Stomach (tissue), 9 donors: ENCODE data around the gene RRH. TPM values are rescaled to one million over a fixed set of nuclear protein-coding genes. Genes with fewer than 3 reads are reported as not detected.

Source experiments
- DNase-seq, 2 donors: peaks; one replicate each; pipeline versions ENCODE4 v3.0.0 to v3.0.0-alpha.2; 2013 to 2019
- H3K27ac ChIP-seq, 5 donors: fragments of 200-600 bp in 4 of 5; sonication (generic) in 4 of 5; one replicate each; pipeline ENCODE4 v1.5.1; 2013 to 2019; ENCODE audit warnings: mild to moderate bottlenecking in 1 of 5, moderate library complexity in 1 of 5
- H3K27me3 ChIP-seq, 3 donors: fragments of 200-600 bp; sonication (generic); one replicate each; pipeline ENCODE4 v1.5.1; 2017 to 2019; ENCODE audit warnings: mixed run types in 1 of 3
- H3K36me3 ChIP-seq, 4 donors: fragments of 200-600 bp; sonication (generic); 1 replicate in 3 of 4; 2 replicates in 1 of 4; pipeline ENCODE4 v1.5.1; 2016 to 2019
- H3K4me1 ChIP-seq, 4 donors: fragments of 200-600 bp; sonication (generic); one replicate each; pipeline ENCODE4 v1.5.1; 2016 to 2019
- H3K4me3 ChIP-seq, 4 donors: fragments of 200-600 bp; sonication (generic) in 3 of 4; one replicate each; pipeline ENCODE4 v1.5.1; 2016 to 2019; ENCODE audit warnings: mild to moderate bottlenecking in 1 of 4
- H3K9me3 ChIP-seq, 4 donors: fragments of 200-600 bp; sonication (generic); one replicate each; pipeline ENCODE4 v1.5.1; 2016 to 2019
- EP300 ChIP-seq: sonication (generic); formaldehyde crosslinking; IDR thresholded peaks from one replicate; pipeline ENCODE4 v1.6.1; 2017; ENCODE audit warnings: antibody characterized with exemption
- POLR2A ChIP-seq, 4 donors: fragments of 450-650 bp; IDR thresholded peaks; one replicate each; pipeline ENCODE4 v1.6.1; 2016; ENCODE audit warnings: antibody characterized with exemption in 4 of 4, control low read depth in 2 of 4, mild to moderate bottlenecking in 1 of 4, moderate library complexity in 1 of 4
- POLR2AphosphoS5 ChIP-seq, 3 donors: sonication (generic); formaldehyde crosslinking; IDR thresholded peaks; one replicate each; pipeline ENCODE4 v1.6.1; 2016; ENCODE audit warnings: antibody characterized with exemption in 3 of 3
- WGBS, 5 donors: extraction: QIAGEN DNeasy Blood & Tissue Kit in 3 of 5; methylation state at CpG; one replicate each; pipeline versions ENCODE4 v1.1.5 to v1.1.7; 2013 to 2018; 5-methylcytosine and 5-hydroxymethylcytosine counted together
- intact Hi-C: fragments of 100-400 bp; cut with DNase I; formaldehyde crosslinking; loops from one replicate; pipeline ENCODE4 v1.15.1; 2023; ENCODE audit warnings: low total_unique reads
- polyA plus RNA-seq, 3 donors: library from polyadenylated mRNA; stranded (reverse); fragments of 200-250 nt; gene quantifications; one replicate each; pipeline ENCODE4 v1.2.3, GENCODE V29; 2013
- total RNA-seq, 5 donors: library from RNA; depleted of rRNA; stranded (reverse); fragments of >200 nt; gene quantifications; one replicate each; pipeline versions ENCODE4 v1.1.0 to v1.2.3, GENCODE V29; 2014 to 2016
- TF ChIP-seq, protein P1 (sequence below), 7 experiments: fragments of 450-650 bp in 4 of 7; fragments of 200-600 bp in 3 of 7; sonication (generic) in 3 of 7; IDR thresholded peaks; one replicate each; pipeline ENCODE4 v1.5.1; 2016 to 2019; ENCODE audit warnings: antibody characterized with exemption in 7 of 7, control low read depth in 2 of 7, mild to moderate bottlenecking in 1 of 7
- donor health status: healthy with polysubstance abuse.
- donor health status: Bipolar disorder and iron deficiency.
- donor health status: healthy.

The RRH gene
- total and polyA plus RNA-seq, 8 donors: 13.4 TPM; not detected in 7

DNA sequence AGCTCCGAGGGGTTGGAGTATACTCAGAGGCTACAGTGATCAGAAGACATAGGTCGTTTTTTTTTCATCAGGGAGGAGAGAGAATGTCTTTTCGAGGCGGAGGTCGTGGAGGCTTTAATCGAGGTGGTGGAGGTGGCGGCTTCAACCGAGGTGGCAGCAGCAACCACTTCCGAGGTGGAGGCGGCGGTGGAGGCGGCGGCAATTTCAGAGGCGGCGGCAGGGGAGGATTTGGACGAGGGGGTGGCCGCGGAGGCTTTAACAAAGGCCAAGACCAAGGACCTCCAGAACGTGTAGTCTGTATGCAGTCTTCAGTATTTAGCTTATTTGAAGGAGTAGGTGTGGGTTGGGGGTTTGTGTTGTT, 11.7 kb upstream of the RRH start:
- intact Hi-C loops: loop anchor here (5.0 to 10.0 kb wide), 2 partner anchors 121 to 394 kb away; no protein-coding TSS in a partner anchor
- H3K4me3 ChIP-seq: peak overlapping the region; percentile 70 to 87 (median 76)
- peak; percentile 26 to 49 for DNase-seq
- no peak for TF ChIP-seq EP300
- no peak for TF ChIP-seq POLR2A (IDR thresholded peaks at IDR 0.05)
- no peak for TF ChIP-seq POLR2AphosphoS5 (IDR thresholded peaks at IDR 0.05)
- peaks cover 0 to 34% (median 30%) of the 10 kb centered on the region in 4 donors for H3K36me3 ChIP-seq
- no peaks in the 10 kb centered on the region for H3K27me3 ChIP-seq
- H3K27ac ChIP-seq: peak overlapping the region; percentile 72 to 91 (median 87)
- no peaks in the 10 kb centered on the region for H3K9me3 ChIP-seq
- WGBS, 5 donors: 0 to 1% (median 0%) methylated on average over 19 of the region's 19 CpGs
- peaks cover 17 to 26% (median 21%) of the 10 kb centered on the region in 4 donors for H3K4me1 ChIP-seq

DNA sequence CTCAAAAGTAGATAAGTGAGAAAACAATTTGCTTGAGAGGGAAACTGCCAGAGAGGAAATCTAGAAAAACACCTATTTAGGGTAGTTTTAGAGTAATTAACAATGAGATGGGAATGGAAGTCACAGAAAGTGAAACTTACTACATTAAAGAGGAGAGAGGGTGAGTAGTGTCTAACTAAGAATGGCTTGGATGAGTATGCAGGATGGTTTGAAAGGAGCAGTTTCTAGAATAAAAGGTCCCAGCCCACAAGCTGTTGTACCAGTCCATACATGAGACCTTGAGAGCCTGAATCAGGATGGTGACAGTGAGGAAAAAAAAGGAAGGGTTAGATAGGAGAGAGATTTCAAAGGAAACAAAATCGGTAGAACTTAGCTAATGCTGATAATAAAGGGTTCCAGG, 10.9 kb upstream of the RRH start:
- H3K4me3 ChIP-seq: peak overlapping the region in 3 of 4 donors; percentile 70 to 87 (median 80)
- peaks cover 17 to 26% (median 21%) of the 10 kb centered on the region in 4 donors for H3K4me1 ChIP-seq
- H3K9me3 ChIP-seq: no peaks in the 10 kb centered on the region
- DNase-seq: no peak
- no peaks in the 10 kb centered on the region for H3K27me3 ChIP-seq
- 21 to 74% (median 41%) methylated on average over 1 of the region's 1 CpG for WGBS, 5 donors
- intact Hi-C loops: loop anchor here (5.0 to 10.0 kb wide), 2 partner anchors 122 to 395 kb away; no protein-coding TSS in a partner anchor
- H3K27ac ChIP-seq: no peak overlapping the region
- TF ChIP-seq POLR2A (IDR thresholded peaks at IDR 0.05) (no peak), EP300 (no peak)
- peaks cover 0 to 41% (median 38%) of the 10 kb centered on the region in 4 donors for H3K36me3 ChIP-seq

DNA sequence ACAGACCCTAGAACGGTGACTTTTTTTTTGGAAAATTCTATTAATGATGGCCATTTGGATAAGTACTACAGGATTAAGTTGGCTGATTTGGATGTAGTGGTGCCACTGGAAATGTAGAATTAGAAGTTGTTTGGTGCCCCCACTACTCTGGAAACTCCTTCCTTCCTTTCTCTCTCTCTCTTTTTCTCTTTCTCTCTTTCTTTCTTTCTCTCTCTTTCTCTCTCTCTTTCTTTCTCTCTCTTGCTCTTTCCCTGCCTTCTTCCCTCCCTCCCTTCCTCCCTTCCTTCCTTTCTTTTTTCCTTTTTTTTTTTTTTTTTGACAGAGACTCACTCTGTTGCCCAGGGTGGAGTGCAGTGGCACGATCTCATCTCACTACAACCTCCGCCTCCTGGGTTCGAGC, 9.5 kb upstream of the RRH start:
- intact Hi-C loops: loop anchor here (5.0 to 10.0 kb wide), 2 partner anchors 123 to 396 kb away; no protein-coding TSS in a partner anchor
- WGBS, 5 donors: 94 to 97% (median 97%) methylated on average over 4 of the region's 4 CpGs
- peaks cover 8 to 53% (median 51%) of the 10 kb centered on the region in 4 donors for H3K36me3 ChIP-seq
- TF ChIP-seq POLR2AphosphoS5 (IDR thresholded peaks at IDR 0.05): no peak
- TF ChIP-seq, protein P1, sequence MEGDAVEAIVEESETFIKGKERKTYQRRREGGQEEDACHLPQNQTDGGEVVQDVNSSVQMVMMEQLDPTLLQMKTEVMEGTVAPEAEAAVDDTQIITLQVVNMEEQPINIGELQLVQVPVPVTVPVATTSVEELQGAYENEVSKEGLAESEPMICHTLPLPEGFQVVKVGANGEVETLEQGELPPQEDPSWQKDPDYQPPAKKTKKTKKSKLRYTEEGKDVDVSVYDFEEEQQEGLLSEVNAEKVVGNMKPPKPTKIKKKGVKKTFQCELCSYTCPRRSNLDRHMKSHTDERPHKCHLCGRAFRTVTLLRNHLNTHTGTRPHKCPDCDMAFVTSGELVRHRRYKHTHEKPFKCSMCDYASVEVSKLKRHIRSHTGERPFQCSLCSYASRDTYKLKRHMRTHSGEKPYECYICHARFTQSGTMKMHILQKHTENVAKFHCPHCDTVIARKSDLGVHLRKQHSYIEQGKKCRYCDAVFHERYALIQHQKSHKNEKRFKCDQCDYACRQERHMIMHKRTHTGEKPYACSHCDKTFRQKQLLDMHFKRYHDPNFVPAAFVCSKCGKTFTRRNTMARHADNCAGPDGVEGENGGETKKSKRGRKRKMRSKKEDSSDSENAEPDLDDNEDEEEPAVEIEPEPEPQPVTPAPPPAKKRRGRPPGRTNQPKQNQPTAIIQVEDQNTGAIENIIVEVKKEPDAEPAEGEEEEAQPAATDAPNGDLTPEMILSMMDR (IDR thresholded peaks at IDR 0.05): no peak
- TF ChIP-seq POLR2A (IDR thresholded peaks at IDR 0.05): no peak
- no peak for TF ChIP-seq EP300
- DNase-seq: no peak
- no peaks in the 10 kb centered on the region for H3K27me3 ChIP-seq
- no peak overlapping the region for H3K27ac ChIP-seq
- H3K9me3 ChIP-seq: no peaks in the 10 kb centered on the region
- H3K4me3 ChIP-seq: no peak overlapping the region
- H3K4me1 ChIP-seq: peaks cover 17 to 26% (median 21%) of the 10 kb centered on the region in 4 donors

DNA sequence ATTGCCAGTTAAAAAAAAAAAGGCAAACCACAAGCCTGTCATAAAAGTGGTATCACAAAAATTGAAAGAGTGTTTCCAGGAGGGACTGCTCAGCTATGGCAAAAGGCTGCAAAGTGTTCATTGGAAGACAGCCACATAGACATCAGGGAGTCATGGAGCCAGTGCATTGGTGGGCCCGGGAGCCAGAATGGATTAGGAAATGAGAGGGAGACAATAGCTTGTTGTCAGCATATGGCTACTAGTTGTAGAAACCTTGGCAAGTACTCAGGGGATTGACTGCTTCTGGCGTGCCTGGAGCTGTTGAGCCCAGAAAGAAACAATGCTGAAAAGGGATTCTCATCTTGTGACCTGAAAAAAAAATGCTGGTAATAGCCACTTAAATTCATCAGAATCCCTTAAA, 7.2 kb upstream of the RRH start:
- H3K36me3 ChIP-seq: peaks cover 8 to 76% (median 74%) of the 10 kb centered on the region in 4 donors
- H3K4me3 ChIP-seq: no peak overlapping the region
- DNase-seq: no peak
- intact Hi-C loops: no loop called here
- H3K9me3 ChIP-seq: no peaks in the 10 kb centered on the region
- 65 to 84% (median 80%) methylated on average over 2 of the region's 2 CpGs for WGBS, 5 donors
- H3K27ac ChIP-seq: no peak overlapping the region
- peaks cover 11 to 21% (median 13%) of the 10 kb centered on the region in 4 donors for H3K4me1 ChIP-seq
- H3K27me3 ChIP-seq: no peaks in the 10 kb centered on the region
- TF ChIP-seq EP300 (no peak), POLR2AphosphoS5 (IDR thresholded peaks at IDR 0.05) (no peak), POLR2A (IDR thresholded peaks at IDR 0.05) (no peak)
- TF ChIP-seq, protein P1 (IDR thresholded peaks at IDR 0.05): no peak

DNA sequence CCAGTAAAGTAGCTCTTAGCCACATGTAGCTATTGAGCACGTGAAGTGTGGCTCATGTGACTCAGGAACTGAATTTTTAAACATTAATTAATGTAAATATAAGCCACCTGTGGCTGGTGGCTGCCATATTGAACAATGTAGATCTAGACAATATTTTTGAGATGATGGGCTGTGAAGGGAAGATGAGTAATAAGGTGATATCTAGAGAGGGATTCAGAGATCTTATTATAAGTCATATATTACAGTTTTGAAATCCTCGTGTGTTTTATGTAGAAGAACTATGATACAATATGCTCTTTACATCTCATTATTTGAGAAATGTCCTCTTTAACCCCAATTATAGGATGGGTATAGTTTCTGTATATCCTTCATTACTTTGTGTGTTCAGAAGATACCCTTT, 6.6 kb upstream of the RRH start:
- WGBS, 5 donors: 50 to 72% (median 58%) methylated on average over 2 of the region's 2 CpGs
- intact Hi-C loops: no loop called here
- Histone ChIP-seq H3K36me3 (peaks cover 8 to 82% (median 78%) of the 10 kb centered on the region in 4 donors), H3K4me1 (peaks cover 6 to 18% (median 11%) of the 10 kb centered on the region in 4 donors), H3K9me3 (no peaks in the 10 kb centered on the region), H3K27me3 (no peaks in the 10 kb centered on the region), H3K27ac (no peak overlapping the region), H3K4me3 (no peak overlapping the region)
- TF ChIP-seq EP300: no peak
- DNase-seq: no peak

DNA sequence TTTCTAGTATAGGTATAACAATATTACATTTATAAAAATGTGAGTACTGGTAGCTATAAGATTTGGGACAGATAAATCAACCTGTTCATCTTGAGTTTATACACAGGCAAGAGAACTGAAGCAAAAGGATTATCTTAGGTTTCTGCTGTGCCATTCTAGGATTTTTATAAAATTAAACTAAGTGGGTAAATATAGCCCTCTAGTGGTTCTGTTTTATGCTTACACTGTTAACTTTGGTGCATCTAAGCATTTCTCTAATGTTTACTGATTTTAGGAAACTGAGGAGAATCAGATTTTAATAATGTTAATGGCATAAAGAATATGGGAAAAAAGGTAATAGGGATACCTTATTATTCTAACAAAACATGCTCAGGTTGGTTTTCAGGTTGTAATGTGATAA, 1.1 kb upstream of the RRH start:
- no peak for TF ChIP-seq EP300
- TF ChIP-seq POLR2AphosphoS5 (IDR thresholded peaks at IDR 0.05): no peak
- TF ChIP-seq, protein P1 (IDR thresholded peaks at IDR 0.05): peak in 5 of 7 experiments; percentile 24 to 47 (median 37)
- no peak for TF ChIP-seq POLR2A (IDR thresholded peaks at IDR 0.05)
- H3K4me1 ChIP-seq: no peaks in the 10 kb centered on the region
- no peak overlapping the region for H3K4me3 ChIP-seq
- H3K9me3 ChIP-seq: no peaks in the 10 kb centered on the region
- intact Hi-C loops: loop anchor here (5.0 kb wide), 1 partner anchor 394 kb away; the partner anchor contains the start of gene SEC24B
- no peaks in the 10 kb centered on the region for H3K27me3 ChIP-seq
- no peak overlapping the region for H3K27ac ChIP-seq
- peak in 1 of 2 donors; percentile 17 for DNase-seq
- peaks cover 8 to 53% (median 41%) of the 10 kb centered on the region in 4 donors for H3K36me3 ChIP-seq
